IgD-negative memory B cell (primary cell): ENCODE results near the gene GGA3. TPM values are rescaled to one million over a fixed set of nuclear protein-coding genes. Genes with fewer than 3 reads are reported as not detected.

Experiments used
- H3K27ac Mint-ChIP-seq, 3 donors: one replicate each; pipeline ENCODE4 v1.8.0; 2020 to 2022; ENCODE audit warnings: mild to moderate bottlenecking in 3 of 3, mixed read lengths in 3 of 3, moderate library complexity in 1 of 3
- H3K27me3 Mint-ChIP-seq: one replicate; pipeline ENCODE4 v1.8.0; 2021; ENCODE audit warnings: mixed read lengths
- H3K36me3 Mint-ChIP-seq: one replicate; pipeline ENCODE4 v1.8.0; 2020; ENCODE audit warnings: mild to moderate bottlenecking, mixed read lengths
- H3K4me1 Mint-ChIP-seq, 3 donors: one replicate each; pipeline ENCODE4 v1.8.0; 2020 to 2022; ENCODE audit warnings: mixed read lengths in 3 of 3, mild to moderate bottlenecking in 1 of 3
- H3K4me3 Mint-ChIP-seq, 4 donors: one replicate each; pipeline ENCODE4 v1.8.0; 2020 to 2022; ENCODE audit warnings: mild to moderate bottlenecking in 4 of 4, mixed read lengths in 4 of 4, moderate library complexity in 3 of 4
- H3K9me3 Mint-ChIP-seq, 3 donors: one replicate each; pipeline ENCODE4 v1.8.0; 2020 to 2021; ENCODE audit warnings: mixed read lengths in 3 of 3, mild to moderate bottlenecking in 1 of 3
- polyA plus RNA-seq: library from polyadenylated mRNA; unstranded; fragments of 300-500 nt; fragmentation: Illumina TruSeq; gene quantifications from one replicate; pipeline ENCODE4 v1.2.3, GENCODE V29; 2021

The GGA3 gene
- polyA plus RNA-seq, 1 donor from 2014 or later = 27.8 TPM

DNA sequence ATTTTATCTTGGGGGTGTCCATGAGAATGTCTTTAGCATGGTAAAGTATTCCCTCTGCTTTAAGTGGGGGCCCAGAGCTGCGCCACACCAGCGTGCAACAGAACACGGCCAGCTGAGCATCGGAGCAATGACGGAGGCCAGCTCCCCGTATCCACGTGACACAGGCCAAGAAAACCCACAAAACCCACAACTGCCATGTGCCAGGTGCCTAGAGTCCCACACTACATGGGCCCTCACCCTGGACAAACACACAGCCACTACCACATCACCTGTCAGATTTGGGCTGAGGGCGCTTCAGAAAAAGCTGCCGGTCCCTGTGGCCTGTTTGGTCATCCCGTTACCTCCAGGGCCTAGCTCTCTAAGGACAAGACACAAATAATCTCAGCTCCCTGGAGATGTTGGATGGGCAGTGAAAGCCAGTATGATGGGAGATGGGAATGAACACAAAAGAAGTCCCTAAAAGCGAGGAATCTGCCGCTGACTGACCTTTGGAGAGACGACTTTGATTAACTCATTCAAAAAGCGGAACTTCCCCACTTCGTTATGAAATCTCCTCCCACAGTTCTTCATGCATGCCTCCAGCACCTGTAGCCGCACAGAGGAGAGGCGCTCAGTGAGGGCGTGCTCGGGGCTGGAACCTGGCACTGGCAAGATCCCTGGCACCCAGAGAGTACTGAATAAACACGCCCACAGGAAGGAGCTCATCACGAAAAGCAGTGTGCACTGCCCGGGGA, 17.1 kb downstream of the GGA3 start:
- H3K4me3 Mint-ChIP-seq = peak overlapping the region; percentile 27 to 92 (median 66)
- peak overlapping the region; percentile 97 to 99 (median 99) for H3K27ac Mint-ChIP-seq
- H3K4me1 Mint-ChIP-seq = peaks cover 17 to 36% (median 23%) of the 10 kb centered on the region in 3 donors
- H3K9me3 Mint-ChIP-seq = no peaks in the 10 kb centered on the region
- peaks cover 2% of the 10 kb centered on the region for H3K36me3 Mint-ChIP-seq
- H3K27me3 Mint-ChIP-seq = no peaks in the 10 kb centered on the region

DNA sequence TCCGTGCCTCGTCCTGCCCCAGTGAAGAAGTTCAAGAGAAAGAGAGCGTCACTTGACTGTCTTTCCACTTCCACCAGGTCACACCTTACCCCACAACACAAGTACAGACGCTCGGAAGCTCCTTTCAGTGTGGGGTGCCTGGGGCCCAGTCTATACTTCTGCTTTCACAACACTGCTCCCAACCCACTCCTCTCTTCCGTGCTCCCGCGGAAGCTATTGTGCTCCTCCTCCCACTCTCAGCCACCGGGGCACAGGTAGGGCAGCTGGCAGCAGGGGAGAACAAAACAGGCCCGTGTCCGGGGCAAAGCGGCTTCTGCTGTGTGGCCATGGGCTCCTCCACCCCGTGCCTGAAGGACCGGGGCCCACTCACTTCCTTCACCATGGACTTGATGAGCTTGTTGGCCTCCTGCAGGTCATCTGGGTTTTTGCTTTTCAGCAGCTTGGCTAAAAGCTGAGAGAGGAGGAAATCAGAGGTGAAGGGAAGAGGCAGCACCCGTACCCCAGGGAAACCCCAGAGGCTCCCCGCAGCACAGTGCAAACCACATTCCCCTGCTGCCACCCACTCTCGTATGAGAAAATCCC, 18.9 kb downstream of the GGA3 start:
- no peaks in the 10 kb centered on the region for H3K9me3 Mint-ChIP-seq
- no peaks in the 10 kb centered on the region for H3K27me3 Mint-ChIP-seq
- peaks cover 2% of the 10 kb centered on the region for H3K36me3 Mint-ChIP-seq
- H3K4me1 Mint-ChIP-seq = peaks cover 23 to 41% (median 29%) of the 10 kb centered on the region in 3 donors
- peak overlapping the region; percentile 97 to 99 (median 99) for H3K27ac Mint-ChIP-seq
- peak overlapping the region; percentile 9 to 82 (median 71) for H3K4me3 Mint-ChIP-seq

DNA sequence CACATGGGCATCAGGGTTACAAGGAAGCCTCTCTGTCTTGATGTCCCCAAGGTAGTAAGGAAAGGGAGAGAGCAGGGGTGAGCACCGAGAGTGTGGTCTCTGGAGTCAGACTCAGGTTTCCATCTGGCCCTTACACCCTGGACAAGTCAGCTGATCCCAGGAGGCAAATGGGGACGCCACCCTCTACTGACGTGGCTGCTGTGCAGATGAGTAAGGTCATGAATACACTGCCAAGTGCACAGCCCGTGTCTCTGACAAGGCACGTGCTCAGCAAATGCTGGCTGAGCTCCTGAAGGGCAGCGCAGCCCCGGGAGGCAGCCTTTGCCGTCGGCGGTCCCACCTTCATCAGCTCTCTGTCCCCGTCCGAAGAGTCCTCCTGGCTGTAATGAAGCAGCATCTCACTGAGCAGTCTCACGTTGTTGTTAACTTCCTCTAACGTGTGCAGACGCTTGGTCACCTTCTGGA, 19.4 kb downstream of the GGA3 start:
- Mint-ChIP-seq H3K27me3 (no peaks in the 10 kb centered on the region), H3K9me3 (no peaks in the 10 kb centered on the region), H3K36me3 (peaks cover 2% of the 10 kb centered on the region), H3K4me3 (peak overlapping the region; percentile 9 to 82 (median 71)), H3K27ac (peak overlapping the region; percentile 97 to 99 (median 99)), H3K4me1 (peaks cover 23 to 41% (median 29%) of the 10 kb centered on the region in 3 donors)

- Mint-ChIP-seq H3K27me3 (no peaks in the 10 kb centered on the region), H3K4me3 (peak overlapping the region in 3 of 4 donors; percentile 33 to 82 (median 66)), H3K27ac (peak overlapping the region; percentile 97 to 99 (median 99)), H3K9me3 (no peaks in the 10 kb centered on the region), H3K36me3 (peaks cover 2% of the 10 kb centered on the region), H3K4me1 (peaks cover 20 to 39% (median 29%) of the 10 kb centered on the region in 3 donors)
Observed at GRCh38 chr17:75241502-75241901, 19.9 kb downstream of the GGA3 start.

DNA sequence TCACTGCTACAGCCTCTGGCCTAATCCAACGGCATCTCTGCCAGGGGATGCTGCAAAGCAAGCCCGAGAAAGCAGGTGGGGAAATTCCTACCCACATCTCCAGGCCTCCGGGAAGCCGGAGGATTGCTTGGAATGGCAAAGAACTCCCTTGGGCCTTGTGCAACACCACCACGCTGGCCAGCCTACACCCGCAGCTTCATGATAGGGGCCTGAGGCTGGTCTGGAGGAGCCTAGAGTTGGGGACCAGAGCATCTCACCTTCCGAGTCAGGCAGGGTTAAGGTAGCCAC, 20.3 kb downstream of the GGA3 start:
- H3K9me3 Mint-ChIP-seq = no peaks in the 10 kb centered on the region
- H3K4me3 Mint-ChIP-seq = peak overlapping the region in 2 of 4 donors; percentile 32 to 65
- no peaks in the 10 kb centered on the region for H3K27me3 Mint-ChIP-seq
- H3K27ac Mint-ChIP-seq = peak overlapping the region in 2 of 3 donors; percentile 97 to 99
- peaks cover 20 to 39% (median 28%) of the 10 kb centered on the region in 3 donors for H3K4me1 Mint-ChIP-seq
- H3K36me3 Mint-ChIP-seq = peaks cover 2% of the 10 kb centered on the region

GRCh38 chr17:75240394-75241142, 20.8 kb downstream of the GGA3 start:
- H3K27me3 Mint-ChIP-seq = no peaks in the 10 kb centered on the region
- peak overlapping the region in 2 of 4 donors; percentile 32 to 65 for H3K4me3 Mint-ChIP-seq
- H3K27ac Mint-ChIP-seq = peak overlapping the region; percentile 25 to 99 (median 84)
- H3K9me3 Mint-ChIP-seq = no peaks in the 10 kb centered on the region
- peaks cover 20 to 39% (median 26%) of the 10 kb centered on the region in 3 donors for H3K4me1 Mint-ChIP-seq
- peaks cover 2% of the 10 kb centered on the region for H3K36me3 Mint-ChIP-seq

DNA sequence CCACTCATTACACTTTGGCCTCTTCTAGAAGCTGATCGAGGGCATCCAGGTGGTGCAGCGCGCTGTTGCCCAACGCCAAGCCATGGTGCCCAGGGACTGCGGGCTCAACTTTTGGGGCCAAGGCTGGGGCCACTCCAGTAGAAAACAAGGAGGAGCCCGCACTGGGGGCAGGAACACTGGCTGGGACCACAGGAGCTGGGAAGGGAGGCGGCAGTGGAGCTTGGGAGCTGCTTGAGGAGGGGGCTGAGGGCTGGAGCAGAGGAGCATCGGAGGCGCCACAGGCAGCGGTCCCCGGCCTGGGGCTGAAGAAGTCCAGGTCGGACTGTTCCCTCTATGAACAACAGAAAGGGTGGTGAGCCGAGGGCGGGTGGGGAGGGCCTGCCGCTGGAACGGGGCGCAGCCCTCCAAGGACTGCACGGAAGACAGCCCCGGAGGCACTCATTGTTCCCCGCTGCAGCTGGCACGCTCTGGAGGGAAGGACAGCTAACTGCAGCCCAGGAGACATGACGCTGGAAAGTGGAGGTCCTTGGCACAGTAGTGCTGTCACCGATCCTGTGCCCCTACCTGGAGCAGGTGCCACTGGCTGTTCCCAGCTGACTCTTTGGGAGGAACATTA, 21.5 kb downstream of the GGA3 start:
- Mint-ChIP-seq H3K27ac (peak overlapping the region; percentile 25 to 78 (median 77)), H3K4me1 (peaks cover 20 to 35% (median 26%) of the 10 kb centered on the region in 3 donors), H3K27me3 (no peaks in the 10 kb centered on the region), H3K9me3 (no peaks in the 10 kb centered on the region), H3K4me3 (no peak overlapping the region), H3K36me3 (peaks cover 2% of the 10 kb centered on the region)

GRCh38 chr17:75239214-75239613, 22.2 kb downstream of the GGA3 start:
- peak overlapping the region in 2 of 3 donors; percentile 93 to 96 for H3K27ac Mint-ChIP-seq
- H3K36me3 Mint-ChIP-seq = no peaks in the 10 kb centered on the region
- H3K27me3 Mint-ChIP-seq = no peaks in the 10 kb centered on the region
- H3K4me3 Mint-ChIP-seq = peak overlapping the region in 1 of 4 donors; percentile 50
- H3K9me3 Mint-ChIP-seq = no peaks in the 10 kb centered on the region
- peaks cover 14 to 28% (median 21%) of the 10 kb centered on the region in 3 donors for H3K4me1 Mint-ChIP-seq

GRCh38 chr17:75238684-75239191, 22.7 kb downstream of the GGA3 start:
- no peaks in the 10 kb centered on the region for H3K27me3 Mint-ChIP-seq
- no peaks in the 10 kb centered on the region for H3K36me3 Mint-ChIP-seq
- peak overlapping the region in 3 of 4 donors; percentile 34 to 73 (median 50) for H3K4me3 Mint-ChIP-seq
- no peaks in the 10 kb centered on the region for H3K9me3 Mint-ChIP-seq
- H3K4me1 Mint-ChIP-seq = peaks cover 14 to 24% (median 21%) of the 10 kb centered on the region in 3 donors
- peak overlapping the region; percentile 93 to 96 (median 94) for H3K27ac Mint-ChIP-seq

- Mint-ChIP-seq H3K4me3 (no peak overlapping the region), H3K27ac (no peak overlapping the region), H3K4me1 (peaks cover 14 to 20% (median 20%) of the 10 kb centered on the region in 3 donors), H3K9me3 (no peaks in the 10 kb centered on the region), H3K36me3 (no peaks in the 10 kb centered on the region), H3K27me3 (no peaks in the 10 kb centered on the region)
Observed at GRCh38 chr17:75238020-75238580, 23.3 kb downstream of the GGA3 start.

GRCh38 chr17:75237100-75238014, 24.0 kb downstream of the GGA3 start:
- H3K27me3 Mint-ChIP-seq = no peaks in the 10 kb centered on the region
- H3K27ac Mint-ChIP-seq = peak overlapping the region in 1 of 3 donors; percentile 72
- H3K9me3 Mint-ChIP-seq = no peaks in the 10 kb centered on the region
- peaks cover 10 to 16% (median 15%) of the 10 kb centered on the region in 3 donors for H3K4me1 Mint-ChIP-seq
- no peak overlapping the region for H3K4me3 Mint-ChIP-seq
- H3K36me3 Mint-ChIP-seq = peaks cover 2% of the 10 kb centered on the region

DNA sequence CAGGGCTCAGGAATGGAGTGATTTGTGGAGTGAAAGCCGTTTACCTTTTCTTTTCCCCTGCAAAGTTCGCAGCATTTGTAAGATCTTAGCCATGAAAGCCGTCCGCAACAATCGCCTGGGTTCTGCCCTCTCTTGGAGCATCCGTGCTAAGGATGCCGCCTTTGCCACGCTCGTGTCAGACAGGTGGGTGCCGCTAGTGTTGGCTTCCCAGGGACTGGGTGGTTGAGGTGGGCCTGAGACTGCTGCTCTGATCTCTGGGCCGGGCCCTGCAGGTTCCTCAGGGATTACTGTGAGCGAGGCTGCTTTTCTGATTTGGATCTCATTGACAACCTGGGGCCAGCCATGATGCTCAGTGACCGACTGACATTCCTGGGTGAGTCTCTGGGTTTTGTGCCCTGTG, 28.6 kb downstream of the GGA3 start:
- peaks cover 0 to 2% (median 0%) of the 10 kb centered on the region in 3 donors for H3K4me1 Mint-ChIP-seq
- no peak overlapping the region for H3K4me3 Mint-ChIP-seq
- no peaks in the 10 kb centered on the region for H3K27me3 Mint-ChIP-seq
- peaks cover 2% of the 10 kb centered on the region for H3K36me3 Mint-ChIP-seq
- no peaks in the 10 kb centered on the region for H3K9me3 Mint-ChIP-seq
- no peak overlapping the region for H3K27ac Mint-ChIP-seq

GRCh38 chr17:75231741-75232464, 29.5 kb downstream of the GGA3 start:
- peaks cover 0 to 2% (median 0%) of the 10 kb centered on the region in 3 donors for H3K4me1 Mint-ChIP-seq
- no peaks in the 10 kb centered on the region for H3K27me3 Mint-ChIP-seq
- no peak overlapping the region for H3K4me3 Mint-ChIP-seq
- H3K9me3 Mint-ChIP-seq = no peaks in the 10 kb centered on the region
- no peak overlapping the region for H3K27ac Mint-ChIP-seq
- peaks cover 2% of the 10 kb centered on the region for H3K36me3 Mint-ChIP-seq
